Omental fat pad (tissue), 4 donors: ENCODE results near the gene COL1A1. TPM values are rescaled to one million over a fixed set of nuclear protein-coding genes. Genes with fewer than 3 reads are reported as not detected.

Experiments
- ATAC-seq: fragments of 150-250 bp; one replicate; pipeline ENCODE4 v1.9.1; 2016; ENCODE audit warnings: mild to moderate bottlenecking, moderate library complexity; ENCODE audit not compliant: low FRiP score
- DNase-seq: peaks from one replicate; pipeline ENCODE4 v3.0.0-alpha.2; 2019; ENCODE audit warnings: low spot score
- total RNA-seq, 4 donors: library from RNA; depleted of rRNA; stranded (reverse); fragments of >200 nt; gene quantifications; one replicate each; pipeline ENCODE4 v1.1.0, GENCODE V29; 2016
- TF ChIP-seq, protein P1 (sequence below), 3 donors: fragments of 450-650 bp; IDR thresholded peaks; one replicate each; pipeline ENCODE4 v1.5.1; 2016 to 2017; ENCODE audit warnings: antibody characterized with exemption in 3 of 3, mild to moderate bottlenecking in 3 of 3, moderate library complexity in 2 of 3

Gene COL1A1
- total RNA-seq, 4 donors from 2014 or later = 21.2 to 57.9 (median 43.6) TPM

DNA sequence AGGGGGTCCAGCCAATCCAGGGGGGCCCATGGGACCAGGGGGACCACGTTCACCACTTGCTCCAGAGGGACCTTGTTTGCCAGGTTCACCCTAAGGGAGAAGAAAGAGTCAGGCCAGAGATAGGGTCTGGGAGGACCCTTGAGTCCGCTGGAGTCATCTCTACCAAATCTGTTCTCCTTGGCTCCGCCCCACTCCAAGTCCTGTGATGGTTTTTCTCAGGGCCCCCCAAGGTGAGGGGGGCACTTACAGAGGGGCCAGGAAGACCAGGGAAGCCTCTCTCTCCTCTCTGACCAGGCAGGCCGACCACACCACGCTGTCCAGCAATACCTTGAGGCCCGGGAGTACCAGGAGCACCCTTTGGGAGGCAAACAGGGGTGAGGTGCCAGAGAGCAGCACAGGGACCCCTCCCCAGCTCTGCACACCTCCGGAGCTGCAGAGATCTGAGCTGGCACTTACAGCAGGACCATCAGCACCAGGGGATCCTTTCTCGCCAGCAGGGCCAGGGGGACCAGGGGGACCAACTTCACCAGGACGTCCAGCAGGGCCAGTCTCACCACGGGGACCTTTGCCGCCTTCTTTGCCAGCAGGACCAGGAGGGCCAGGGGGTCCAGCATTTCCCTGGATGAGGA, 12.4 kb downstream of the COL1A1 start:
- DNase-seq (no peak), ATAC-seq (no peak)
- TF ChIP-seq, protein P1, sequence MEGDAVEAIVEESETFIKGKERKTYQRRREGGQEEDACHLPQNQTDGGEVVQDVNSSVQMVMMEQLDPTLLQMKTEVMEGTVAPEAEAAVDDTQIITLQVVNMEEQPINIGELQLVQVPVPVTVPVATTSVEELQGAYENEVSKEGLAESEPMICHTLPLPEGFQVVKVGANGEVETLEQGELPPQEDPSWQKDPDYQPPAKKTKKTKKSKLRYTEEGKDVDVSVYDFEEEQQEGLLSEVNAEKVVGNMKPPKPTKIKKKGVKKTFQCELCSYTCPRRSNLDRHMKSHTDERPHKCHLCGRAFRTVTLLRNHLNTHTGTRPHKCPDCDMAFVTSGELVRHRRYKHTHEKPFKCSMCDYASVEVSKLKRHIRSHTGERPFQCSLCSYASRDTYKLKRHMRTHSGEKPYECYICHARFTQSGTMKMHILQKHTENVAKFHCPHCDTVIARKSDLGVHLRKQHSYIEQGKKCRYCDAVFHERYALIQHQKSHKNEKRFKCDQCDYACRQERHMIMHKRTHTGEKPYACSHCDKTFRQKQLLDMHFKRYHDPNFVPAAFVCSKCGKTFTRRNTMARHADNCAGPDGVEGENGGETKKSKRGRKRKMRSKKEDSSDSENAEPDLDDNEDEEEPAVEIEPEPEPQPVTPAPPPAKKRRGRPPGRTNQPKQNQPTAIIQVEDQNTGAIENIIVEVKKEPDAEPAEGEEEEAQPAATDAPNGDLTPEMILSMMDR (IDR thresholded peaks at IDR 0.05) = no peak

DNA sequence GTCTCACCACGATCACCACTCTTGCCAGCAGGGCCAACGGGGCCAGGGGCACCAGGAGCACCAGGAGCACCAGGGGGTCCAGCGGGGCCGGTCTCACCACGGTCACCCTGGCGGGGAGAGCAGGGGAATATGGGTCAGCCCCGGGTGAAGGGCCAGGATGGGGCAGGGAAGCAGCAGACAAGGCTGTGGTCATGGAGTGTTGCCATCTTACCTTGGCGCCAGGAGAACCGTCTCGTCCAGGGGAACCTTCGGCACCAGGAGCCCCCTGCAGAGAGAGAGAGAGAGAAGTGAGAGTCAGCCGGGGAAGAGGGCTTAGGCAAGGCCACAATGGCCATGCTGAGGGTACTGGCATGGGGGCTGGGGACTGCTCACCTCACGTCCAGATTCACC, 12.9 kb downstream of the COL1A1 start:
- ATAC-seq = no peak
- TF ChIP-seq, protein P1 (IDR thresholded peaks at IDR 0.05) = no peak
- DNase-seq = no peak

DNA sequence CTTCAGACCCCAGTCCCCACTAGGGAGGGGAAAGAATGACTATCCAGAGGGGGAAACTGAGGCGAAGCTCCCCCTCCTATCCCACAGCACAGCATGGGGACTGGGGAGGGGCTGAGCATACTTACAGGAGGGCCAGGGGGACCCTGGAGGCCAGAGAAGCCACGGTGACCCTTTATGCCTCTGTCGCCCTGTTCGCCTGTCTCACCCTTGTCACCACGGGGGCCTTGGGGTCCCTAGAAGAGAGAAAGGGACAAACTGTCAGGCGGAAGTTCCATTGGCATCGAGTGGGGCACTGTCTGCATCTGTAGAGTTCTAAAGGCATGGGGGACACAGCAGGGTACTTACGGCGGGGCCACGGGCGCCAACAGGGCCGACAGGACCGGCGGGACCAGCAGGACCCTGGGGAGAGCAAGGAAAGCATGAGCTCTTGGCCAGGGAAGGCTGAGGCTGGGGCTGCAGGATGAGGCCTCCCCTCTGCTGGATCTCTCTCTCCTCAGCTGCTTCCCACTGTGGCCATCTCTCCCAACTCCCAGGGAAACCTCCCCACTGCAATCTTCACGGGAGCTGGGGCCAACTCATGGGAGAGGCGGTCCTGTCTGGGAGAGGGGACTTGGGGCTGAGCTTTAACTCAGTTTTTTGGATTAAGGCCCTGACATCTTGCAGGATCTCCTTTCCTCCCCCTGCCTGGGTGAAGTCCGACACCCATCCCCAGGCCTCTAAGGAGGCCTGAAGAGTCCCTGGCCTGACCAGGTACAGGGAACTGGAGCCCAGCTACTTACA, 13.5 kb downstream of the COL1A1 start:
- DNase-seq = no peak
- ATAC-seq = no peak
- TF ChIP-seq, protein P1 (IDR thresholded peaks at IDR 0.05) = no peak

DNA sequence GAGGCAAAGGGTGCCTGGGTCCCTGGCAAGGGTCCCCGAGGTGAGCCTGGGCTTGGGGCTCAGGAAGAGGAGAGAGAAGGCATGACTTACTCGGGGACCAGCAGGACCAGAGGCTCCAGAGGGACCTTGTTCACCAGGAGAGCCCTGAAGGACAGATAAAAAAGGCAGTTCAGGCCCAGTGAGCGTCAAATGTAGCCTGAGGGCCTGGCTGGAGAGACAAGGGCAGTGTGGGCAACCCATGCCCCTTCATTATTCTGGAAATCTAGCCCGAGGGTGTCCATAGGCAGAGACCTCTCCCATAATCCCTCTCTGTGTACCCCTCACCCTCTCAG, 14.1 kb downstream of the COL1A1 start:
- ATAC-seq = no peak
- TF ChIP-seq, protein P1 (IDR thresholded peaks at IDR 0.05) = no peak

DNA sequence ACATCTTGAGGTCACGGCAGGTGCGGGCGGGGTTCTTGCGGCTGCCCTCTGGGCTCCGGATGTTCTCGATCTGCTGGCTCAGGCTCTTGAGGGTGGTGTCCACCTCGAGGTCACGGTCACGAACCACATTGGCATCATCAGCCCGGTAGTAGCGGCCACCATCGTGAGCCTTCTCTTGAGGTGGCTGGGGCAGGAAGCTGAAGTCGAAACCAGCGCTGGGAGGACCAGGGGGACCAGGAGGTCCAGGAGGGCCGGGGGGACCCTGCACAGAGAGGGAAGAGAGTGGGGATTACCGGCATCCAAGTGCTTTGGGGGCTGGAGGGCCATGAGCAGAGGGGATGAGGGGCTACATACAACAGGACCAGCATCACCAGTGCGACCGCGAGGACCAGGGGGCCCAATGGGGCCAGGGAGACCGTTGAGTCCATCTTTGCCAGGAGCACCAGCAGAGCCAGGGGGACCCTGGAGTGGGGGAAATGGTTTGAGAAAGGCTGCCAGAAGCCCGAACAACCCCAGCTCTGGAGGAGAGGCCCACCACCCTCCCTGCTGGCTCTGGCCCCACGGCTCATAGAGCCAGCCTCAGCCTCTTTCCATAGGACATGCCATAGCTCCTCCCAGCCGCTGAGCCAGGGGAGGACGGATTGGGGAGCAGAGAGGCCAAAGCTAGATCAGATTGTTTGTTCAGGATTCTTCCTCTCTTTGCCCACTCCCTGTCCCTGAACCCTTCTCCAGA, 14.6 kb downstream of the COL1A1 start:
- no peak for ATAC-seq
- no peak for DNase-seq
- TF ChIP-seq, protein P1 (IDR thresholded peaks at IDR 0.05) = no peak

More for the DNA sequence above, 14.1 kb downstream of the COL1A1 start:
- no peak for DNase-seq

DNA sequence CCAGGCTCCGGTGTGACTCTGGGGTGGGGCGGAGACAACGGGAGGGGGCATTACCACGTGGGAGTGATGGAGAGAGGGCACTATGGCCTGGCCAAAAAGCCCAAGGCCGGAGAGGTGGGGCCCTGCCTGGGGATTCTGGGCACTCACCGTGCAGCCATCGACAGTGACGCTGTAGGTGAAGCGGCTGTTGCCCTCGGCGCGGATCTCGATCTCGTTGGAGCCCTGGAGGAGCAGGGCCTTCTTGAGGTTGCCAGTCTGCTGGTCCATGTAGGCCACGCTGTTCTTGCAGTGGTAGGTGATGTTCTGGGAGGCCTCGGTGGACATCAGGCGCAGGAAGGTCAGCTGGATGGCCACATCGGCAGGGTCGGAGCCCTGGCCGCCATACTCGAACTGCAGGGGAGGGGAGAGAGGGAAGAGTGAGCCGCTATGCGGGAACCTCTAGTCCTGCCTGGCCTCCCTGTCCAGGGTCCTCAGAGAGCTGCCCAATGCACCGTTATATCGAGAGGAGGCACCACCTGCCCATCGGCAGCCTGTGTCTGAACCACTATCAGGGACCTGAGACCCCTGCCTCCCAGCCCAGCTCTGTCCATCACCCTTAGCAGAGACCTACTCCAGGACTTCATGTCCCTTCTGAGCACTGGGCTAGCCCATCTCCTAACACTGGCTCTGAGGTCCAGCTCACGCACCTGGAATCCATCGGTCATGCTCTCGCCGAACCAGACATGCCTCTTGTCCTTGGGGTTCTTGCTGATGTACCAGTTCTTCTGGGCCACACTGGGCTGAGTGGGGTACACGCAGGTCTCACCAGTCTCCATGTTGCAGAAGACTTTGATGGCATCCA, 15.6 kb downstream of the COL1A1 start:
- DNase-seq (no peak), ATAC-seq (no peak)
- TF ChIP-seq, protein P1 (IDR thresholded peaks at IDR 0.05) = no peak
